HepG2 (cell line): ENCODE data around the gene C15orf62. TPM values are rescaled to one million over a fixed set of nuclear protein-coding genes. Genes with fewer than 3 reads are reported as not detected.

ENCODE experiments used
- CC2D1A ChIP-seq: sonication (generic); formaldehyde crosslinking; IDR thresholded peaks from 2 replicates; pipeline ENCODE4 v1.8.1; 2023; ENCODE audit warnings: mild to moderate bottlenecking, missing genetic modification reagents
- ELK4 ChIP-seq: sonication (generic); formaldehyde crosslinking; IDR thresholded peaks from 2 replicates; pipeline ENCODE4 v1.9.0; 2021; ENCODE audit warnings: missing genetic modification reagents, borderline replicate concordance
- FOSL2 ChIP-seq: sonication (generic); formaldehyde crosslinking; IDR thresholded peaks from 2 replicates; pipeline ENCODE4 v1.4.0; 2020; ENCODE audit warnings: missing genetic modification reagents
- ISX ChIP-seq: sonication (generic); formaldehyde crosslinking; conservative IDR thresholded peaks from 2 replicates; pipeline ENCODE4 v1.5.0; 2020; ENCODE audit warnings: missing genetic modification reagents
- PAWR ChIP-seq: sonication (generic); formaldehyde crosslinking; IDR thresholded peaks from 2 replicates; pipeline ENCODE4 v1.4.0; 2020; ENCODE audit warnings: missing genetic modification reagents, mild to moderate bottlenecking, borderline replicate concordance
- PHF20 ChIP-seq: sonication (generic); formaldehyde crosslinking; IDR thresholded peaks from 2 replicates; pipeline ENCODE4 v1.5.0; 2020; ENCODE audit warnings: mild to moderate bottlenecking, missing genetic modification reagents
- POGZ ChIP-seq: sonication (generic); formaldehyde crosslinking; IDR thresholded peaks from 2 replicates; pipeline ENCODE4 v1.4.0; 2020; ENCODE audit warnings: mild to moderate bottlenecking, missing genetic modification reagents
- RFX1 ChIP-seq: fragments of 450-650 bp; IDR thresholded peaks from 2 replicates; pipeline ENCODE4 v1.6.1; 2017
- SAP130 ChIP-seq: IDR thresholded peaks from 2 replicates; pipeline ENCODE4 v1.6.1; 2016; ENCODE audit warnings: low read depth
- SIN3A ChIP-seq: IDR thresholded peaks from 2 replicates; pipeline ENCODE4 v1.6.1; 2011; ENCODE audit warnings: low read depth, mild to moderate bottlenecking, control low read depth, low read length, borderline replicate concordance
- SMAD3 ChIP-seq: sonication (generic); formaldehyde crosslinking; IDR thresholded peaks from 2 replicates; pipeline ENCODE4 v1.4.0; 2020; ENCODE audit warnings: missing genetic modification reagents
- THAP7 ChIP-seq: sonication (generic); formaldehyde crosslinking; IDR thresholded peaks from 2 replicates; pipeline ENCODE4 v1.8.1; 2023; ENCODE audit warnings: mild to moderate bottlenecking, missing genetic modification reagents
- TIGD3 ChIP-seq: sonication (generic); formaldehyde crosslinking; IDR thresholded peaks from 2 replicates; pipeline ENCODE4 v1.5.1; 2020; ENCODE audit warnings: mild to moderate bottlenecking, missing genetic modification reagents, borderline replicate concordance
- YEATS2 ChIP-seq: sonication (generic); formaldehyde crosslinking; IDR thresholded peaks from 2 replicates; pipeline ENCODE4 v1.4.0; 2020; ENCODE audit warnings: missing genetic modification reagents, borderline replicate concordance
- ZFY ChIP-seq: sonication (generic); formaldehyde crosslinking; IDR thresholded peaks from 2 replicates; pipeline ENCODE4 v1.4.0; 2020; ENCODE audit warnings: missing genetic modification reagents
- ZNF790 ChIP-seq: sonication (generic); formaldehyde crosslinking; IDR thresholded peaks from 2 replicates; pipeline ENCODE4 v1.8.0; 2022; ENCODE audit warnings: missing genetic modification reagents, mild to moderate bottlenecking, borderline replicate concordance
- ZNF879 ChIP-seq: sonication (generic); formaldehyde crosslinking; IDR thresholded peaks from 2 replicates; pipeline ENCODE4 v1.8.1; 2023; ENCODE audit warnings: missing genetic modification reagents
- polyA plus RNA-seq, 8 experiments: library from polyadenylated mRNA; depleted of rRNA in 3 of 8; stranded (reverse) in 7 of 8; unstranded in 1 of 8; fragments of >200 nt; fragmentation: Illumina TruSeq in 4 of 8; extraction: Trizol in 4 of 8; gene quantifications; 2 replicates each; pipeline versions ENCODE4 v1.2.1 to v1.2.3, GENCODE V29; 2011 to 2016; ENCODE audit warnings: low read depth in 4 of 8, missing spikeins in 1 of 8, mixed read lengths in 1 of 8; ENCODE audit not compliant: insufficient read depth in 1 of 8
- total RNA-seq, 5 experiments: library from RNA; depleted of rRNA; stranded (reverse); fragments of >200 nt; fragmentation: Illumina TruSeq; extraction: Trizol; gene quantifications; 2 replicates each; pipeline ENCODE4 v1.2.3, GENCODE V29; 2016; ENCODE audit warnings: low read depth in 1 of 5
- TF ChIP-seq, protein P1 (sequence below): sonication (generic); formaldehyde crosslinking; IDR thresholded peaks from 2 replicates; pipeline ENCODE4 v1.4.0; 2020; ENCODE audit warnings: mild to moderate bottlenecking, missing genetic modification reagents
- TF ChIP-seq, protein P2 (sequence below): sonication (generic); formaldehyde crosslinking; IDR thresholded peaks from 2 replicates; pipeline ENCODE4 v1.8.1; 2023; ENCODE audit warnings: mild to moderate bottlenecking, missing genetic modification reagents, borderline replicate concordance

C15orf62 gene
- total and polyA plus RNA-seq, 2 of the 13 experiments (the other 11 are each of a cell fraction or from before 2014, with no cell fraction given) = 0.51 to 1.1 TPM

DNA sequence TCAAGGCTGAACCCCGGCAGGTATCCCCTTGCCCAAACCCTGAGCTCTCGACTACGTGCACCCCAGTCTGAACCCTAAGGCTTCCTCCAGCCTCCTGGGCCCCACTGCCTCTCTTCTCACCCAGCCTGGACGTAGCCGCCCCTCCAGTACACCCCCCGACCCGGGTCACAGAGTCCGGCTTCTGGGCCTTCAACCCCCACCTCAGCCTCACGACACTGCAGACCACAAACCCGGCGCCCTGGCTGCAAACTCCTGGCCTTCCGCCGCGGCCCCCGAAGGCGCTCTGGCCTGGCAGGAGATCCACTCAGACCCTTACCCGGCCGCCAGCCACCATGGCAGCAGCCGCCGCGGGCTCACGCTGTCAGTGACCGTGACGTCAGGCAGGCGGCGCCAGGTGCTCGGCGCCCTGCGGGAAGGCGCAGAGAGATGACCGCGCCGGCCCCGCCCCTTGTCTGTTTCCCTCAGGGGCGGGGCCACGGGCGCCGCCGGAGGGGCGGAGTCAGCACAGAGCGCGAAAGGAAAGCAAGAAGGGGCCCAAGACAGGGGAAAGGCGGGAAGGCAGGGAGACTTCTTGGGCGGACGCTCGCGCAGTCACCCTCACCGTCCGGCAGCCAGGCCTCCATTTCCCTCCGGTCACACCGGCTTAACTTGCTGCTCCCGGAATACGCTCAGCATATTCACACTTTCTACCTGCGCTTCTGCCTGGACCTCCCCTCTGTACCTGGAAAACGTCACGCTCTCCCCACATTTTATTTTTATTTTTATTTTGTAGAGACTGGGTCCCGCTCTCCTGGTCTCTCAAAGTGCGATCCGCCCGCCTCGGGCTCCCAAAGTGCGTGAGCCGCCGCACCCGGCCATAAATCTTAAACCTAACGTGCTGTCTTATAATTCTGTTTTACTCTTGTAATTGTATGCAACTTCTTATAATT, 14.6 kb upstream of the C15orf62 start, which contains the start of gene RMDN3 (continued):
- TF ChIP-seq TIGD3 (no peak), PHF20 (CRISPR knock-in tag) (peak; percentile 92), ZFY (CRISPR knock-in tag) (peak; percentile 85), CC2D1A (CRISPR knock-in tag) (no peak), ISX (CRISPR knock-in tag) (no peak), RFX1 (no peak), SAP130 (peak; percentile 97), YEATS2 (CRISPR knock-in tag) (peak; percentile 81), ZNF790 (CRISPR knock-in tag) (0 out of 2 replicates have a peak, but pooled peaks have one; percentile 42), ZNF879 (CRISPR knock-in tag) (no peak), POGZ (CRISPR knock-in tag) (peak; percentile 85; the same call in 1 of the 2 replicates), FOSL2 (CRISPR knock-in tag) (no peak; the same call in 1 of the 2 replicates), THAP7 (0 out of 2 replicates have a peak, but pooled peaks have one; percentile 51), PAWR (CRISPR knock-in tag) (peak; percentile 64; the same call in 1 of the 2 replicates), SMAD3 (CRISPR knock-in tag) (peak; percentile 17; the same call in 1 of the 2 replicates), ELK4 (CRISPR knock-in tag) (no peak), SIN3A (peak; percentile 88; the same call in 1 of the 2 replicates)
- TF ChIP-seq, protein P1, sequence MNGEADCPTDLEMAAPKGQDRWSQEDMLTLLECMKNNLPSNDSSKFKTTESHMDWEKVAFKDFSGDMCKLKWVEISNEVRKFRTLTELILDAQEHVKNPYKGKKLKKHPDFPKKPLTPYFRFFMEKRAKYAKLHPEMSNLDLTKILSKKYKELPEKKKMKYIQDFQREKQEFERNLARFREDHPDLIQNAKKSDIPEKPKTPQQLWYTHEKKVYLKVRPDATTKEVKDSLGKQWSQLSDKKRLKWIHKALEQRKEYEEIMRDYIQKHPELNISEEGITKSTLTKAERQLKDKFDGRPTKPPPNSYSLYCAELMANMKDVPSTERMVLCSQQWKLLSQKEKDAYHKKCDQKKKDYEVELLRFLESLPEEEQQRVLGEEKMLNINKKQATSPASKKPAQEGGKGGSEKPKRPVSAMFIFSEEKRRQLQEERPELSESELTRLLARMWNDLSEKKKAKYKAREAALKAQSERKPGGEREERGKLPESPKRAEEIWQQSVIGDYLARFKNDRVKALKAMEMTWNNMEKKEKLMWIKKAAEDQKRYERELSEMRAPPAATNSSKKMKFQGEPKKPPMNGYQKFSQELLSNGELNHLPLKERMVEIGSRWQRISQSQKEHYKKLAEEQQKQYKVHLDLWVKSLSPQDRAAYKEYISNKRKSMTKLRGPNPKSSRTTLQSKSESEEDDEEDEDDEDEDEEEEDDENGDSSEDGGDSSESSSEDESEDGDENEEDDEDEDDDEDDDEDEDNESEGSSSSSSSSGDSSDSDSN = peak; percentile 50; the same call in 1 of the 2 replicates
- TF ChIP-seq, protein P2, sequence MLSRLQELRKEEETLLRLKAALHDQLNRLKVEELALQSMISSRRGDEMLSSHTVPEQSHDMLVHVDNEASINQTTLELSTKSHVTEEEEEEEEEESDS (CRISPR knock-in tag) = 0 out of 2 replicates have a peak, but pooled peaks have one; percentile 38
